HG03432 (cell line): Measurements from ENCODE around the gene REV3L.
A peak's percentile ranks its signal among the peaks of the same experiment; 100 is the strongest.

ENCODE experiments used
- ATAC-seq: cut with Tn5 transposase; IDR thresholded peaks from one replicate; pipeline ENCODE4 v1.9.1; 2021; ENCODE audit warnings: mild to moderate bottlenecking, moderate library complexity; ENCODE audit not compliant: unreplicated experiment

The REV3L gene

GRCh38 chr6:111471533-111471932 is 11.5 kb downstream of the REV3L start:
- ATAC-seq = no peak

- no peak for ATAC-seq
These were observed 12.0 kb downstream of the REV3L start for GRCh38 chr6:111470991-111471390.

- no peak for ATAC-seq
These were observed 13.5 kb downstream of the REV3L start for GRCh38 chr6:111469543-111469942.

- no peak for ATAC-seq
These were observed 14.5 kb downstream of the REV3L start for GRCh38 chr6:111468329-111469012.

- ATAC-seq = no peak
These were observed 18.8 kb downstream of the REV3L start for GRCh38 chr6:111464184-111464583.

GRCh38 chr6:111462770-111463391 is 20.1 kb downstream of the REV3L start:
- no peak for ATAC-seq

GRCh38 chr6:111461860-111462259 is 21.2 kb downstream of the REV3L start:
- ATAC-seq = no peak

GRCh38 chr6:111458670-111459232 is 24.3 kb downstream of the REV3L start:
- ATAC-seq = no peak

- no peak for ATAC-seq
These were observed 26.8 kb downstream of the REV3L start for GRCh38 chr6:111456208-111456607.

- no peak for ATAC-seq
These were observed 32.4 kb downstream of the REV3L start for GRCh38 chr6:111450636-111451035.

GRCh38 chr6:111450087-111450486 is 32.9 kb downstream of the REV3L start:
- ATAC-seq = no peak

GRCh38 chr6:111449129-111449528 is 33.9 kb downstream of the REV3L start:
- ATAC-seq = no peak

GRCh38 chr6:111447051-111447450 is 36.0 kb downstream of the REV3L start:
- ATAC-seq = no peak

GRCh38 chr6:111445861-111446267 is 37.2 kb downstream of the REV3L start:
- ATAC-seq = no peak

- ATAC-seq = no peak
These were observed 38.2 kb downstream of the REV3L start for GRCh38 chr6:111444794-111445193.

GRCh38 chr6:111441678-111442243 is 41.3 kb downstream of the REV3L start:
- ATAC-seq = peak; percentile 58

GRCh38 chr6:111439171-111439570 is 43.8 kb downstream of the REV3L start:
- ATAC-seq = no peak

- no peak for ATAC-seq
These were observed 45.4 kb downstream of the REV3L start for GRCh38 chr6:111437573-111437972.

- no peak for ATAC-seq
These were observed 50.5 kb downstream of the REV3L start for GRCh38 chr6:111432511-111432910.

- no peak for ATAC-seq
These were observed 52.2 kb downstream of the REV3L start for GRCh38 chr6:111430605-111431376.

- ATAC-seq = no peak
These were observed 53.4 kb downstream of the REV3L start for GRCh38 chr6:111429571-111429970.
